IgD-negative memory B cell (primary cell): ENCODE results near the gene BCR. TPM values are rescaled to one million over a fixed set of nuclear protein-coding genes. Genes with fewer than 3 reads are reported as not detected.
"Not testable (repeated sequence)": the region's sequence is repeated elsewhere in the genome, so short reads cannot be mapped to it uniquely, and the experiment has no call there.

Experiments
- H3K27ac Mint-ChIP-seq, 3 donors: one replicate each; pipeline ENCODE4 v1.8.0; 2020 to 2022; ENCODE audit warnings: mild to moderate bottlenecking in 3 of 3, mixed read lengths in 3 of 3, moderate library complexity in 1 of 3
- H3K27me3 Mint-ChIP-seq: one replicate; pipeline ENCODE4 v1.8.0; 2021; ENCODE audit warnings: mixed read lengths
- H3K36me3 Mint-ChIP-seq: one replicate; pipeline ENCODE4 v1.8.0; 2020; ENCODE audit warnings: mild to moderate bottlenecking, mixed read lengths
- H3K4me1 Mint-ChIP-seq, 3 donors: one replicate each; pipeline ENCODE4 v1.8.0; 2020 to 2022; ENCODE audit warnings: mixed read lengths in 3 of 3, mild to moderate bottlenecking in 1 of 3
- H3K4me3 Mint-ChIP-seq, 4 donors: one replicate each; pipeline ENCODE4 v1.8.0; 2020 to 2022; ENCODE audit warnings: mild to moderate bottlenecking in 4 of 4, mixed read lengths in 4 of 4, moderate library complexity in 3 of 4
- H3K9me3 Mint-ChIP-seq, 3 donors: one replicate each; pipeline ENCODE4 v1.8.0; 2020 to 2021; ENCODE audit warnings: mixed read lengths in 3 of 3, mild to moderate bottlenecking in 1 of 3
- polyA plus RNA-seq: library from polyadenylated mRNA; unstranded; fragments of 300-500 nt; fragmentation: Illumina TruSeq; gene quantifications from one replicate; pipeline ENCODE4 v1.2.3, GENCODE V29; 2021

BCR gene
- polyA plus RNA-seq: 5.9 TPM

- Mint-ChIP-seq H3K27me3 (peaks cover 12% of the 10 kb centered on the region), H3K4me1 (peaks cover 30 to 53% (median 42%) of the 10 kb centered on the region in 3 donors), H3K27ac (peak within 1 kb of the TSS in 2 of 3 donors; percentile 90 to 95), H3K4me3 (peak within 1 kb of the TSS; percentile 87 to 96 (median 93)), H3K36me3 (no peaks in the 10 kb centered on the region), H3K9me3 (peaks cover 0 to 6% (median 0%) of the 10 kb centered on the region in 3 donors)
These were observed at the start of gene BCR for GRCh38 chr22:23180301-23180892. BCR (plus strand) TSS chr22:23180509; CDS start chr22:23180961, 452 bp downstream.

- no peak overlapping the region for H3K27ac Mint-ChIP-seq
- no peak overlapping the region for H3K4me3 Mint-ChIP-seq
These were observed 49.6 kb upstream of the BCR start for GRCh38 chr22:23130697-23131096.

GRCh38 chr22:23131931-23132330, 48.4 kb upstream of the BCR start:
- Mint-ChIP-seq H3K27ac (no peak overlapping the region), H3K4me3 (no peak overlapping the region), H3K4me1 (peaks cover 0 to 13% (median 7%) of the 10 kb centered on the region in 3 donors), H3K36me3 (peaks cover 1% of the 10 kb centered on the region), H3K27me3 (no peaks in the 10 kb centered on the region), H3K9me3 (no peaks in the 10 kb centered on the region)

More at GRCh38 chr22:23130697-23131096, 49.6 kb upstream of the BCR start:
- no peaks in the 10 kb centered on the region for H3K27me3 Mint-ChIP-seq
- H3K4me1 Mint-ChIP-seq: peaks cover 0 to 7% (median 5%) of the 10 kb centered on the region in 3 donors
- no peaks in the 10 kb centered on the region for H3K9me3 Mint-ChIP-seq
- peaks cover 1% of the 10 kb centered on the region for H3K36me3 Mint-ChIP-seq

DNA sequence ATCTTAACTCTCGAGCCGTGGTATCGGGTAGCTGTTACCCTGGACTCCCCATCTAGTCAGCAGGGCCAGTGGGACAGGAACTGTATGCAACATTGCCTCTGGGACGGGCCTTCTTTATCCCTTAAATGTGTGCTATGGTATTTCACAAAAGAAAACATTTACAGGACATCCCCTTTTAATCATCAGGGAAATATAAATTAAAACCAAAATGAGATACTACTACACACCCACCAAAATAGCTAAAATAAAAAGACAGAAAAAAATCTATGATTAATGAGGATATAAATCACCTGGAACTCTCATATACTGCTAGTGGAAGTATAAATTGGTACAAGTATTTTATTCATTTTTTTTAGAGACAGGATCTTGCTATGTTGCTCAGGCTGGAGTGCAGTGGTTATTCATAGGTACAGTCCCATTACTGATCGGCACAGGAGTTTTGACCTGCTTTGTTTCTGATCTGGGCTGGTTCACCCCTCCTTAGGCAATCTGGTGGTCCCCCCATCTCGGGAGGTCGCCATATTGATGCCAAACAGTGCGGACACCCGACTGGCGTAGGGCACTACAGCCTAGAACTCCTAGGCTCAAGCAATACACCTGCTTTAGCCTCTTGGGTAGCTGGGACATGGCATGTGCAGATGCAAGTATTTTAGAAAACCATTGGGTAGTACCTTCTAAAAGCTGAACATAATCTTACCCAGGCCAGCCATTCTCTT, 47.8 kb upstream of the BCR start:
- Mint-ChIP-seq H3K36me3 (peaks cover 1% of the 10 kb centered on the region), H3K9me3 (no peaks in the 10 kb centered on the region), H3K4me1 (peaks cover under 1 to 18% (median 7%) of the 10 kb centered on the region in 3 donors), H3K4me3 (no peak overlapping the region), H3K27me3 (no peaks in the 10 kb centered on the region), H3K27ac (no peak overlapping the region)

GRCh38 chr22:23133922-23134321, 46.4 kb upstream of the BCR start:
- no peaks in the 10 kb centered on the region for H3K9me3 Mint-ChIP-seq
- H3K4me3 Mint-ChIP-seq: peak overlapping the region in 1 of 4 donors; percentile 14
- no peaks in the 10 kb centered on the region for H3K36me3 Mint-ChIP-seq
- peak overlapping the region in 2 of 3 donors; percentile 21 to 57 for H3K27ac Mint-ChIP-seq
- peaks cover 11 to 24% (median 12%) of the 10 kb centered on the region in 3 donors for H3K4me1 Mint-ChIP-seq
- no peaks in the 10 kb centered on the region for H3K27me3 Mint-ChIP-seq

DNA sequence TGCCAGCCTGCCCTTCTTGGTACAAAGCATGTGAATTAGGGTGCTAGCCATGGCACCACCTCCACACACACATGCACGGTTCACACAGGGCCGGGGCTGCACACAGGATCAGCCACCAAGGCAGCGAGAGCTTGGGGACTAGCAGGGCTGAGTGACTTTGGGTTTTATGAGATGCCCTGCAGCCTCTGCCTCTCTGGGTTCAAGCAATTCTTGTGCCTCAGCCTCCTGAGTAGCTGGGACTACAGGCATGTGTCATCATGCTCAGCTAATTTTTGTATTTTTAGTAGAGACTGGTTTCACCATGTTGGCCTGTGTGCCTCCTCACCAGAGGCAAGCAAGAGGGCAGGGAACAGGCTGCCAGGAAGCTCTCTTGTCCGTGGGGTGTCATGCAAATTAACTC, 43.3 kb upstream of the BCR start:
- Mint-ChIP-seq H3K27ac (peak overlapping the region in 2 of 3 donors; percentile 93 to 98), H3K4me1 (peaks cover 18 to 35% (median 20%) of the 10 kb centered on the region in 3 donors), H3K4me3 (peak overlapping the region in 1 of 4 donors; percentile 12)
- not testable (repeated sequence) for H3K9me3 Mint-ChIP-seq, H3K27me3 Mint-ChIP-seq, H3K36me3 Mint-ChIP-seq

- Mint-ChIP-seq H3K27me3 (no peaks in the 10 kb centered on the region), H3K27ac (peak overlapping the region; percentile 77 to 98 (median 93)), H3K4me3 (peak overlapping the region in 3 of 4 donors; percentile 19 to 87 (median 77)), H3K9me3 (no peaks in the 10 kb centered on the region), H3K4me1 (peaks cover 23 to 39% (median 23%) of the 10 kb centered on the region in 3 donors), H3K36me3 (no peaks in the 10 kb centered on the region)
These were observed 42.8 kb upstream of the BCR start for GRCh38 chr22:23137468-23137867.

GRCh38 chr22:23137905-23138561, 42.3 kb upstream of the BCR start:
- peaks cover 23 to 43% (median 27%) of the 10 kb centered on the region in 3 donors for H3K4me1 Mint-ChIP-seq

GRCh38 chr22:23138584-23139435, 41.5 kb upstream of the BCR start:
- H3K27ac Mint-ChIP-seq: peak overlapping the region; percentile 77 to 98 (median 93)
- H3K4me1 Mint-ChIP-seq: peaks cover 28 to 47% (median 31%) of the 10 kb centered on the region in 3 donors
- H3K36me3 Mint-ChIP-seq: no peaks in the 10 kb centered on the region
- peaks cover 0 to 1% (median 0%) of the 10 kb centered on the region in 3 donors for H3K9me3 Mint-ChIP-seq
- peak overlapping the region in 3 of 4 donors; percentile 68 to 87 (median 77) for H3K4me3 Mint-ChIP-seq
- no peaks in the 10 kb centered on the region for H3K27me3 Mint-ChIP-seq

More at GRCh38 chr22:23137905-23138561, 42.3 kb upstream of the BCR start:
- peak overlapping the region; percentile 77 to 98 (median 93) for H3K27ac Mint-ChIP-seq
- H3K4me3 Mint-ChIP-seq: peak overlapping the region in 3 of 4 donors; percentile 68 to 87 (median 77)
- H3K36me3 Mint-ChIP-seq: no peaks in the 10 kb centered on the region
- peaks cover 0 to 1% (median 0%) of the 10 kb centered on the region in 3 donors for H3K9me3 Mint-ChIP-seq
- H3K27me3 Mint-ChIP-seq: no peaks in the 10 kb centered on the region

GRCh38 chr22:23140385-23140784, 39.9 kb upstream of the BCR start:
- Mint-ChIP-seq H3K36me3 (no peaks in the 10 kb centered on the region), H3K27ac (peak overlapping the region; percentile 97 to 98 (median 98)), H3K27me3 (no peaks in the 10 kb centered on the region), H3K4me1 (peaks cover 38 to 51% (median 42%) of the 10 kb centered on the region in 3 donors), H3K4me3 (no peak overlapping the region), H3K9me3 (peaks cover 0 to 1% (median 0%) of the 10 kb centered on the region in 3 donors)

DNA sequence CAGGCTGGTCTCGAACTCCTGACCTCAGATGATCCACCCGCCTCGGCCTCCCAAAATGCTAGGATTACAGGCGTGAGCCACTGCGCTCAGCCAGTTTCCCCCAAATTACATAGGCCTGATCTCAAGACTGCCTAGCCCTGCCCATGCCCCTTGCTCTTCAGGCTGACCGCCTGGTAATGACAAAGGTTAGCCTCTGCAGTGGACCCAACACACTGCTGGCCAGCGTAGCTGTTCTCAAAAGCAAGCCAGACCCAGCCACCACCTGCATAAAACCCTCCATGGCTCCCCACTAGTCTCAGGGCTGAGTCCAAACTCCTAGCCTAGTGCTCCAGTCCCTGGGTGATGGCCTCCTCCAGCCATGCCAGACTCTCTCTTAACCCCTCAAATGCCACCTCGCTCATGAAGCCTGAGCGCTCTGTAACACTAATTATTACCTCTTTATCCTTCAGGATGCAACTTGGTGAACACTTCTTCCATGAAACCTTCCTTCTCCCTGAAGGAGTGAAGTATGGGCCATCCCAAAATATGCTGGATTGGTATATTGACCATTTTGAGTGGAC, 37.7 kb upstream of the BCR start:
- H3K27ac Mint-ChIP-seq: peak overlapping the region; percentile 97 to 98 (median 98)
- peaks cover 0 to 1% (median 0%) of the 10 kb centered on the region in 3 donors for H3K9me3 Mint-ChIP-seq
- peak overlapping the region; percentile 68 to 95 (median 90) for H3K4me3 Mint-ChIP-seq
- no peaks in the 10 kb centered on the region for H3K36me3 Mint-ChIP-seq
- H3K4me1 Mint-ChIP-seq: peaks cover 39 to 46% (median 43%) of the 10 kb centered on the region in 3 donors
- H3K27me3 Mint-ChIP-seq: no peaks in the 10 kb centered on the region

DNA sequence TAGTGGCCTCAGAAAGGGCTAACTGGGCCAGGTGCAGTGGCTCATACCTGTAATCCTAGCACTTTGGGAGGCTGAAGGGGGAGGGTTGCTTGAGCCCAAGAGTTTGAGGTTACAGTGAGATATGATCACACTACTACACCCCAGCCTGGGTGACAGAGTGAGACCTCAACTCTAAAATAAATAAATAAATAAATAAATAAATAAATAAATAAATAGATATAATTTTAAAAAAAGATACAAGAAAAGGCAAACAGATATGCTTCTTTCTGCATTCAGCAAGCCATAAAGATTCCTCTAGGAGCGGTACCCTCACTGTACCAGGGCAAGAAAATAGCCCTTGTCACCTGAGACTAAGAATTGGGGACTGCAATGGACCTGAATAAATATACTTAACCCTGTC, 37.2 kb upstream of the BCR start:
- Mint-ChIP-seq H3K4me3 (peak overlapping the region in 2 of 4 donors; percentile 70 to 75), H3K36me3 (no peaks in the 10 kb centered on the region), H3K27me3 (no peaks in the 10 kb centered on the region), H3K27ac (peak overlapping the region; percentile 54 to 98 (median 97)), H3K4me1 (peaks cover 34 to 41% (median 41%) of the 10 kb centered on the region in 3 donors), H3K9me3 (peaks cover 0 to 1% (median 0%) of the 10 kb centered on the region in 3 donors)

DNA sequence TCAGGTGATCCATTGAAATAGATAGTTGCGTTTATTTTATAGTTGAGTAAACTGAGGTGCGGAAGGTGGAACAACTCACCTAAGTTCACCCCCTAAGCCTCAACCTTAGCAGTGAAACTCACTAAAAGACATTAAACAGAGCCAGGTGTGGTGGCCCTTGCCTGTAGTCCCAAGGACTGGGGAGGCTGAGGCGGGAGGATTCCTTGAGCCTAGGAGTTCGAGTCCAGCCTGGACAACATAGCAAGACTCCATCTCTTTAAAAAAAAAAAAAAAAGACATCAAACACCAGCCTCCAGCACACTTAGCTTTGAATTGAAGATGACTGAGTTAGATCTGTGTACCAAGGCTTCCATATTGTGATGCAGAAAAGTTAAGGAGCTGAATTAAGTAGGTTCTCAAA, 35.9 kb upstream of the BCR start:
- Mint-ChIP-seq H3K4me1 (peaks cover 30 to 37% (median 31%) of the 10 kb centered on the region in 3 donors), H3K36me3 (no peaks in the 10 kb centered on the region), H3K27ac (peak overlapping the region in 1 of 3 donors; percentile 96), H3K4me3 (peak overlapping the region; percentile 68 to 92 (median 82)), H3K9me3 (peaks cover 0 to 1% (median 0%) of the 10 kb centered on the region in 3 donors), H3K27me3 (no peaks in the 10 kb centered on the region)
